ENCODE results near the gene ADCY10. TPM values are rescaled to one million over a fixed set of nuclear protein-coding genes. Genes with fewer than 3 reads are reported as not detected.

Gene ADCY10
- total and polyA plus RNA-seq, 9 of the 15 experiments (the other 6 are each of a cell fraction or from before 2014, with no cell fraction given): 0.08 to 0.86 (median 0.22) TPM

DNA sequence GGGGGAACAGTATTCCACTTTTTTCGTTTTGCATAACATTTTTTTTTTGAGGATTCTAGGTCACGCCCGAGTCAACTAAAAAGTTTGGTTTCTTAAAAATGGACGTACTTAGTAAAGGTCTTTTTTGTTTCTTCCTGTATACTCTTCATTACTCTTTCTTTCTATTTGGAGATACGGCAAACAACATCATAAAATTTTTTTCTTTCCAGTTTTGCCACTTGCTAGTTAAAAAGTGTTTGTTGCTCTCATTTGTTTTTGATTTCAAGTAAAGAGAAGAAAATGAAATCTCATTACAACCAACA, 23.7 kb upstream of the ADCY10 start (continued):
- TF ChIP-seq ZNF551 (CRISPR knock-in tag; IDR thresholded peaks at IDR 0.05) (no peak), PTTG1 (tag; IDR thresholded peaks at IDR 0.05; ENCODE audit: low read depth) (no peak), DDX20 (tag; IDR thresholded peaks at IDR 0.05; ENCODE audit: low read depth) (no peak), ZBTB1 (CRISPR knock-in tag; IDR thresholded peaks at IDR 0.05; ENCODE audit: borderline replicate concordance, low read depth) (no peak)

DNA sequence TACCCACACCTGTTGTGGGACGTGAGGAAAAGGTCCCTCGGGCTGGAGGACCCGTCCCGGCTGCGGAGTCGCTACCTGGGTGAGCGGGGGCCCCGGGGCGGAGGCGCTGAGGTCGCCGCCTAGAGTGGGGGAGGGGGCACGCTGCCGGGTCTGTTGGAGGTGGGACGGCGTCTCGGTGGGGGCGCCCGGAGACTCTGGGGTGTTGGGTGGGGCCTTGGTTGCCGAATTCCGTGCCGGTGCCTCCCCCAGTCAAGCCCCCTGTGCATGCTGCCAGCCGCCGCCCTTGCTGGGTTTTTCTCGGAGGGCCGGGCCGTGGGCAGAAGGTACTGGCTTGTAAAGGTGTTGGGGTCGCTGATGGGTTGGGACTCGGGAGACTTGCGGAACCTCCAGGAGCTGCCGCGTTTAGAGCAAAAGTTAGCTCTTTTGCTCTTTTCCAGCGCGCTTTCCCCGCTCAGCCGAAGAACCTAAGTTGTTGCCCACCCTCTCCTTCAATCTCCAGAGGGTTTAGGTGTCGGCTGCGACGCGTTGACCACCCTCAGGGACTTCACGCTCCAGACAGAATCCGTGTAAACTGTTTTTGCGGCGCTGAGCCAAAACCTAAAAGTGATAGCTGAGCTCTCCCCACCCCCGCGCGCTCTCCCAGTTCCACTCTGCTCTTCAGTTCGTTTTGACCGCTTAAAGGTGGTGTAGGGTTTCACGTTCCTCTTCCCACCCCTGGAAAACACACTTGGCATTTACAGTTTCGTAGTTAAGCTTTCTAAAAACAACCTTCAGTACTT, 23.2 kb upstream of the ADCY10 start, which contains the start of gene MPC2:
Gene MPC2 (minus strand): TSS at position 143 of the 779 bp plus-strand sequence. CDS start 1,231 bp downstream, outside the sequence.
- H3K4me2 ChIP-seq (ENCODE audit: insufficient read depth, low read length): peak within 1 kb of the TSS; percentile 98
- ATAC-seq (peak; percentile 67), FAIRE-seq (peak; percentile 92), DNase-seq (ENCODE audit: extremely low read depth in 1 of 4, low spot score in 3 of 4) (peak; percentile 63 to 95 (median 78))
- no peaks in the 10 kb centered on the region for H3K27me3 ChIP-seq (ENCODE audit: control insufficient read depth in 2 of 2, insufficient read depth in 2 of 2, low read length in 2 of 2)
- peaks cover 97% of the 10 kb centered on the region for H3K79me2 ChIP-seq (ENCODE audit: control insufficient read depth, insufficient read depth, low read length)
- H3K36me3 ChIP-seq (ENCODE audit: control insufficient read depth, insufficient read depth, low read length): peaks cover 9% of the 10 kb centered on the region
- POLR2A ChIA-PET: interaction anchor here (0.6 to 3.1 kb wide), 15 partner anchors 9 to 222 kb away, joined by 3 to 24 read pairs (median 8); no protein-coding TSS in a partner anchor
- intact Hi-C loops (cut with micrococcal nuclease) (loop anchor here (1.0 to 10.0 kb wide), 9 partner anchors 48 to 385 kb away; partner anchors contain the start of genes CREG1 and RCSD1), in situ Hi-C loops (cut with MboI) (no loop called here)
- TSS peak; percentile 54 for BruUV-seq (replicated peaks)
- H4K20me1 ChIP-seq (replicated peaks; ENCODE audit: control insufficient read depth, insufficient read depth, low read length): 0 out of 2 replicates have a peak, but pooled peaks cover 9% of the 10 kb centered on the region
- no peaks in the 10 kb centered on the region for H3K9me3 ChIP-seq (replicated peaks; ENCODE audit: control insufficient read depth, insufficient read depth, low read depth, low read length)
- peak within 1 kb of the TSS; percentile 98 for H3K27ac ChIP-seq (ENCODE audit: extremely low read depth, low read depth, low read length)
- WGBS (ENCODE audit: insufficient coverage, low coverage, missing lambda C conversion rate): under 1% methylated on average over 51 of the region's 51 CpGs
- peak within 1 kb of the TSS; percentile 81 for H3K4me3 ChIP-seq
- CTCF ChIA-PET (ENCODE audit: low intra/inter-chr PET ratio): no interaction called here
- H3K4me1 ChIP-seq (replicated peaks in 1 of 2; ENCODE audit: control insufficient read depth in 2 of 2, insufficient read depth in 2 of 2, low read length in 2 of 2): peaks cover 8 to 15% of the 10 kb centered on the region in 2 experiments; a peak in 4 of 5 replicates
- H3K9me1 ChIP-seq (ENCODE audit: control insufficient read depth, insufficient read depth, low read length): no peaks in the 10 kb centered on the region
- H2AFZ ChIP-seq (ENCODE audit: low read depth, low read length): peak within 1 kb of the TSS; percentile 97
- H3K9ac ChIP-seq (ENCODE audit: insufficient read depth in 1 of 2, low read depth in 2 of 2, low read length in 2 of 2): peak within 1 kb of the TSS; percentile 95 to 97
- no peak for TF ChIP-seq HIVEP1 (CRISPR knock-in tag; IDR thresholded peaks at IDR 0.05)
- TF ChIP-seq ATF7 (IDR thresholded peaks at IDR 0.05): peak; percentile 53; the same call in 1 of the 2 replicates
- peak; percentile 56; the same call in 1 of the 2 replicates for TF ChIP-seq PHF8 (IDR thresholded peaks at IDR 0.05; ENCODE audit: borderline replicate concordance, low read length)
- TF ChIP-seq, protein P1, sequence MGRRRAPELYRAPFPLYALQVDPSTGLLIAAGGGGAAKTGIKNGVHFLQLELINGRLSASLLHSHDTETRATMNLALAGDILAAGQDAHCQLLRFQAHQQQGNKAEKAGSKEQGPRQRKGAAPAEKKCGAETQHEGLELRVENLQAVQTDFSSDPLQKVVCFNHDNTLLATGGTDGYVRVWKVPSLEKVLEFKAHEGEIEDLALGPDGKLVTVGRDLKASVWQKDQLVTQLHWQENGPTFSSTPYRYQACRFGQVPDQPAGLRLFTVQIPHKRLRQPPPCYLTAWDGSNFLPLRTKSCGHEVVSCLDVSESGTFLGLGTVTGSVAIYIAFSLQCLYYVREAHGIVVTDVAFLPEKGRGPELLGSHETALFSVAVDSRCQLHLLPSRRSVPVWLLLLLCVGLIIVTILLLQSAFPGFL (CRISPR knock-in tag; IDR thresholded peaks at IDR 0.05): peak; percentile 73; the same call in 1 of the 2 replicates
- TF ChIP-seq HDAC2 (IDR thresholded peaks at IDR 0.05): peak; percentile 40; the same call in 1 of the 2 replicates
- peak; percentile 64; the same call in 1 of the 2 replicates for TF ChIP-seq PML (IDR thresholded peaks at IDR 0.05; ENCODE audit: low read length)
- TF ChIP-seq, protein P2, sequence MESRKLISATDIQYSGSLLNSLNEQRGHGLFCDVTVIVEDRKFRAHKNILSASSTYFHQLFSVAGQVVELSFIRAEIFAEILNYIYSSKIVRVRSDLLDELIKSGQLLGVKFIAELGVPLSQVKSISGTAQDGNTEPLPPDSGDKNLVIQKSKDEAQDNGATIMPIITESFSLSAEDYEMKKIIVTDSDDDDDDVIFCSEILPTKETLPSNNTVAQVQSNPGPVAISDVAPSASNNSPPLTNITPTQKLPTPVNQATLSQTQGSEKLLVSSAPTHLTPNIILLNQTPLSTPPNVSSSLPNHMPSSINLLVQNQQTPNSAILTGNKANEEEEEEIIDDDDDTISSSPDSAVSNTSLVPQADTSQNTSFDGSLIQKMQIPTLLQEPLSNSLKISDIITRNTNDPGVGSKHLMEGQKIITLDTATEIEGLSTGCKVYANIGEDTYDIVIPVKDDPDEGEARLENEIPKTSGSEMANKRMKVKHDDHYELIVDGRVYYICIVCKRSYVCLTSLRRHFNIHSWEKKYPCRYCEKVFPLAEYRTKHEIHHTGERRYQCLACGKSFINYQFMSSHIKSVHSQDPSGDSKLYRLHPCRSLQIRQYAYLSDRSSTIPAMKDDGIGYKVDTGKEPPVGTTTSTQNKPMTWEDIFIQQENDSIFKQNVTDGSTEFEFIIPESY (CRISPR knock-in tag; IDR thresholded peaks at IDR 0.05): no peak
- peak; percentile 64; the same call in 1 of the 2 replicates for TF ChIP-seq TAF7 (tag; IDR thresholded peaks at IDR 0.05)
- TF ChIP-seq CCAR2 (IDR thresholded peaks at IDR 0.05; ENCODE audit: low read depth, low read length): no peak
- TF ChIP-seq ZSCAN29 (IDR thresholded peaks at IDR 0.05): no peak
- TF ChIP-seq KLF6 (CRISPR knock-in tag; IDR thresholded peaks at IDR 0.05; ENCODE audit: borderline replicate concordance): no peak
- no peak for TF ChIP-seq RHOXF2B (CRISPR knock-in tag; conservative IDR thresholded peaks at IDR 0.05)
- peak; percentile 61; the same call in 1 of the 2 replicates for TF ChIP-seq CBFB (CRISPR knock-in tag; IDR thresholded peaks at IDR 0.05)
